Heart left ventricle (tissue), 16 donors: ENCODE measurements around the gene CD99L2. TPM values are rescaled to one million over a fixed set of nuclear protein-coding genes. Genes with fewer than 3 reads are reported as not detected.

ENCODE experiments used
- ATAC-seq, 4 donors: fragments of 200-7000 bp; cut with Tn5 transposase; one replicate each; pipeline ENCODE4 v1.9.1; 2020 to 2022; ENCODE audit warnings: moderate library complexity in 4 of 4, mild to moderate bottlenecking in 3 of 4, moderate number of reproducible peaks in 1 of 4
- DNase-seq, 5 donors: peaks; one replicate each; pipeline ENCODE4 v3.0.0-alpha.2; 2020
- H3K27ac ChIP-seq, 12 donors: fragments of 200-600 bp; sonication (generic) in 4 of 12; one replicate each; pipeline versions ENCODE4 v1.5.0 to v1.8.0; 2016 to 2022; ENCODE audit warnings: mild to moderate bottlenecking in 2 of 12
- H3K27me3 ChIP-seq, 9 donors: fragments of 200-600 bp; sonication (generic) in 2 of 9; one replicate each; pipeline versions ENCODE4 v1.5.1 to v1.8.0; 2016 to 2022; ENCODE audit warnings: mild to moderate bottlenecking in 3 of 9
- H3K36me3 ChIP-seq, 9 donors: fragments of 200-600 bp; sonication (generic) in 2 of 9; one replicate each; pipeline versions ENCODE4 v1.5.0 to v1.8.0; 2018 to 2022; ENCODE audit warnings: mild to moderate bottlenecking in 2 of 9
- H3K4me1 ChIP-seq, 12 donors: fragments of 200-600 bp; sonication (generic) in 4 of 12; one replicate each; pipeline versions ENCODE4 v1.5.0 to v1.8.0; 2016 to 2022; ENCODE audit warnings: mild to moderate bottlenecking in 3 of 12
- H3K4me3 ChIP-seq, 12 donors: fragments of 200-600 bp; sonication (generic) in 4 of 12; one replicate each; pipeline versions ENCODE4 v1.5.0 to v1.8.0; 2017 to 2022; ENCODE audit warnings: mild to moderate bottlenecking in 9 of 12, moderate library complexity in 4 of 12
- H3K9me3 ChIP-seq, 12 donors: fragments of 200-600 bp; sonication (generic) in 4 of 12; one replicate each; pipeline versions ENCODE4 v1.5.0 to v1.8.0; 2016 to 2022; ENCODE audit warnings: mild to moderate bottlenecking in 1 of 12
- POLR2A ChIP-seq, 2 donors: fragments of 450-650 bp; IDR thresholded peaks; one replicate each; pipeline ENCODE4 v1.6.1; 2017; ENCODE audit warnings: antibody characterized with exemption in 2 of 2, mild to moderate bottlenecking in 2 of 2, moderate library complexity in 2 of 2
- WGBS, 4 donors: extraction: QIAGEN DNeasy Blood & Tissue Kit in 2 of 4; methylation state at CpG; one replicate each; pipeline versions ENCODE4 v1.1.5 to v1.1.7; 2013 to 2018; 5-methylcytosine and 5-hydroxymethylcytosine counted together
- intact Hi-C, 10 donors: fragments of 100-400 bp; cut with DNase I; formaldehyde crosslinking; loops; one replicate each; pipeline versions ENCODE4 v1.11.1 to v1.14.2; 2022
- polyA plus RNA-seq, 2 donors: library from polyadenylated mRNA; stranded (reverse); fragments of 200-250 nt; gene quantifications; one replicate each; pipeline ENCODE4 v1.2.3, GENCODE V29; 2013
- total RNA-seq, 9 donors: library from RNA; depleted of rRNA in 2 of 9; stranded (reverse); fragments of >200 nt in 2 of 9; fragmentation: NEBNext Ultra II Directional in 3 of 9; extraction: Animal tissue kit (Norgen Biotek cat#: 25700) in 3 of 9; gene quantifications; one replicate each; pipeline versions ENCODE4 v1.1.0 to v1.2.4, GENCODE V29; 2016 to 2023
- TF ChIP-seq, protein P1 (sequence below), 12 donors: fragments of 200-600 bp; sonication (generic) in 4 of 12; IDR thresholded peaks; one replicate each; pipeline versions ENCODE4 v1.5.0 to v1.8.0; 2018 to 2022; ENCODE audit warnings: antibody characterized with exemption in 12 of 12, mild to moderate bottlenecking in 5 of 12
- donor health status: ischemic (EF 13 %, LVEDD 7.1; RV severe dilation, severe dysfunction).
- donor health status: healthy with polysubstance abuse.
- donor health status: DM: no; HTN: yes; CAD: no.
- donor health status: DM: no; HTN: no; CAD: no.
- donor health status: ischemic (EF 25% LVEDD 6.9; RV normal size, moderate dysfunction).
- donor health status: ischemic (EF 25% LVEDD 5.7; RV mildly dilated, moderate dysfunction).
- donor health status: healthy.
- donor health status: DM: yes; HTN: yes; CAD: no.
- donor health status: ischemic (EF 35%, LVEDD 5.7; RV mildly dilated, moderate dysfunction).
- donor health status: nonischemic (EF 11% LVEDD 7.7; RV severe dilation, severe dysfunction).
- donor health status: DM: yes; HTN: yes; CAD: no.
- donor health status: PGD.
- donor health status: ischemic (EF 29% LVEDD 5.4; RV normal size, mild dysfunction).
- donor health status: nonischemic (EF 23%, LVEDD 6.1; RV moderate dilation, normal function).

The CD99L2 gene
- total and polyA plus RNA-seq, 11 donors = 51.9 to 115 (median 82.1) TPM

DNA sequence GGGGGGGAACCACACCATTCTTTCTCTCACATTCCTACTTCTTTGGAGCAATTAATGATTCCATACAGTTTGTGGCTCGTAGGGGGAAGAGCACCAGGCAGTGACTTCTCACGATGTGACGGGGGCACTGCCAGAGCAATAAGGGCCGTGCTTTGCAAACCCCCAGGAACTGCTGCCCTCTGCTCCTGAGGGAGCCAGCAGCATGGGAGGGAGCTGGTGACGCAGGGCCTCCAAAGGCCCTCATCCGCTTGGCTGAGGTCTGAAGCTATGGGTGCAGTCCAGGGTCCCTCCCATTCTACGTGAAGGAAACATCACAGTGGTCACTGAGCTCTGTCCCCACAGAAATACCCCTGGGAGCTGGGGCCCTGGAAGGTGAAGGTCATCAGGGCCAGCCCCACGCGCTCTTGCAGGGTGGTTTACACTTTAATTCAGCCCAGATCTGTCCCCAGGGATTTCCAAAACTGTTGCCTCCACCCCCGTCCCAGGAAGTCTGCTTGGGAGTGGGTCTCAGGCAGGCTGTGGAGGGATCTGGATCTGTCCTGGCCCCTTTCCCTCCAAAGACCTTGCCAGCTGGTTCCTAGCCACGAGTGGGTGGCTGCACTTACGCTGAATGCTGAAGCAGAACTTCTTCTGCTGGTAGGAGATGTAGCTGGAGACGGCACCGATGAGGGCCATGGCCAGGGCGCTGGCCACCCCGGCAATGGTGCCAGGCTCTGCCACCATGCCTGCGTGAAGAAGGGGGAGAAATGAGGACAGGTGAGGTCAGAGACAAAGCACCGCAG is 122.7 kb downstream of the CD99L2 start:
- H3K36me3 ChIP-seq = peaks cover 0 to 9% (median 2%) of the 10 kb centered on the region in 9 donors
- 79 to 82% (median 80%) methylated on average over 16 to 18 of the region's 18 CpGs for whole genome bisulfite sequencing, 4 donors
- DNase-seq (no peak), ATAC-seq (no peak)
- TF ChIP-seq, protein P1, sequence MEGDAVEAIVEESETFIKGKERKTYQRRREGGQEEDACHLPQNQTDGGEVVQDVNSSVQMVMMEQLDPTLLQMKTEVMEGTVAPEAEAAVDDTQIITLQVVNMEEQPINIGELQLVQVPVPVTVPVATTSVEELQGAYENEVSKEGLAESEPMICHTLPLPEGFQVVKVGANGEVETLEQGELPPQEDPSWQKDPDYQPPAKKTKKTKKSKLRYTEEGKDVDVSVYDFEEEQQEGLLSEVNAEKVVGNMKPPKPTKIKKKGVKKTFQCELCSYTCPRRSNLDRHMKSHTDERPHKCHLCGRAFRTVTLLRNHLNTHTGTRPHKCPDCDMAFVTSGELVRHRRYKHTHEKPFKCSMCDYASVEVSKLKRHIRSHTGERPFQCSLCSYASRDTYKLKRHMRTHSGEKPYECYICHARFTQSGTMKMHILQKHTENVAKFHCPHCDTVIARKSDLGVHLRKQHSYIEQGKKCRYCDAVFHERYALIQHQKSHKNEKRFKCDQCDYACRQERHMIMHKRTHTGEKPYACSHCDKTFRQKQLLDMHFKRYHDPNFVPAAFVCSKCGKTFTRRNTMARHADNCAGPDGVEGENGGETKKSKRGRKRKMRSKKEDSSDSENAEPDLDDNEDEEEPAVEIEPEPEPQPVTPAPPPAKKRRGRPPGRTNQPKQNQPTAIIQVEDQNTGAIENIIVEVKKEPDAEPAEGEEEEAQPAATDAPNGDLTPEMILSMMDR (IDR thresholded peaks at IDR 0.05) = no peak
- TF ChIP-seq POLR2A (IDR thresholded peaks at IDR 0.05) = no peak
- no peak overlapping the region for H3K4me3 ChIP-seq
- no peaks in the 10 kb centered on the region for H3K27me3 ChIP-seq
- H3K4me1 ChIP-seq = no peaks in the 10 kb centered on the region
- no peak overlapping the region for H3K27ac ChIP-seq
- intact Hi-C loops = loop anchor here in 6 of 10 donors (10.0 kb wide), 3 partner anchors 129 to 229 kb away; partner anchors contain the start of gene HMGB3 (in 1 of the 6)
- no peaks in the 10 kb centered on the region for H3K9me3 ChIP-seq

DNA sequence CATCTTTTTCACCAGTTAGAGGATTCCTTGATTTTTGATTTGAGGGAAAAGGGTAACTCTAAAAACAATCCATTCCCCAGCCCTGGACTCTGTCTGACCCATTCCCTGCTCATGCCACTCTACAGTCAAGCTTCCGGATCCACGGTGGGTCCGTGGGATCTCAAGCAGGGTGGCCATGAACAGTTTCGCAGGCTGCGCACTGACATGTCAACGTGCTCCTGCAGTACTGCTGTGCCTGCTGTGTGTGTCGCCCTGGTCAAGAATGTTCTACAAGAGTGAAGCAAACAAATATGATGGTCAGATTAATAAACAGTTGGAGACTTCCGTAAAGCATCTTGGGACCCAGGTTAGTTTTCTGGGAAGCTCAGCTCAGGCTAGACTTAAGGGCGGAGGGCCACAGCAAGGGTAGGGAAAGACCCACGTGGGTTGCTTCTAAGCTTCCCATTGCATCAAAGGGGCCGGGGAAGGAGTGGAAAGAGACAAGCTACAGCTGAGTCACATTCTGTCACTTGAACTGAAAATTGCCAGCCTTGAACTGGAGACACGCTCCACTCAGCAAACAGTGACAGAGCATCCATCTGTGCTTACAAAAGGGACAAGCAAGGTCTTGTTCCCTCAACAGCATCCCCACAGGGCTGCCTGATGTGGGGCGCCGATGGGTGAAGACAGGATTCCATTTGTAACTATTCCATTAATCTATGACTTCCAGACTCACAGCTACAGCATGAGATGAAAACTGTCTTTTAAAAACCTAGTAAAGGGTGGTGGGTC is 123.5 kb downstream of the CD99L2 start:
- intact Hi-C loops = loop anchor here in 8 of 10 donors (5.0 to 10.0 kb wide), 6 partner anchors 122 to 230 kb away; partner anchors contain the start of genes HMGB3 (in 2 of the 8) and CD99L2 (in 1 of the 8)
- Histone ChIP-seq H3K4me3 (no peak overlapping the region), H3K4me1 (no peaks in the 10 kb centered on the region), H3K27ac (no peak overlapping the region), H3K27me3 (no peaks in the 10 kb centered on the region), H3K9me3 (no peaks in the 10 kb centered on the region), H3K36me3 (peaks cover 0 to 9% (median 6%) of the 10 kb centered on the region in 9 donors)
- TF ChIP-seq, protein P1 (IDR thresholded peaks at IDR 0.05) = no peak
- TF ChIP-seq POLR2A (IDR thresholded peaks at IDR 0.05) = no peak
- 88 to 96% (median 91%) methylated on average over 13 to 14 of the region's 14 CpGs for WGBS, 4 donors
- DNase-seq = no peak
- no peak for ATAC-seq

DNA sequence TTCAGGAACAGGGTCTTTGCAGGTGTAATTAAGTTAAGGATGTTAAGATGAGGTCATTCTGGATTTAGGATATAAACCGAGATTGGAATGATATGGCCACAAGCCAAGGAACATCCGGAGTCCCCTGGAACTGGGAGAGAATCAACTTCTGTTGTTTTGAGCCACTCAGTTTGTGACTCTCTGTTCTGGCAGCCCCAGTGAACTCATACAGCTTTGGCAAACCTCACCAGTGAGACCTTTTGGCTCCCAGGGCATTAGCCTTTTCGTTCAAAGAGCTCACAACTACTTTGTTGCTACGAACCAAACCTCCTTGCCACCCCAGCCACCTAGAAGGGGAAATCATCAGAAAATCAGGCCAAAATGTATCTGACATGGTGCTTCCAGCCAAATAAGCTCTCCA is 124.8 kb downstream of the CD99L2 start:
- no peak for TF ChIP-seq POLR2A (IDR thresholded peaks at IDR 0.05)
- TF ChIP-seq, protein P1 (IDR thresholded peaks at IDR 0.05) = no peak
- no peak overlapping the region for H3K27ac ChIP-seq
- no peaks in the 10 kb centered on the region for H3K27me3 ChIP-seq
- no peak overlapping the region for H3K4me3 ChIP-seq
- intact Hi-C loops = loop anchor here in 9 of 10 donors (2.0 to 10.0 kb wide), 7 partner anchors 124 to 309 kb away; partner anchors contain the start of genes HMGB3 (in 2 of the 9) and CD99L2 (in 1 of the 9)
- H3K9me3 ChIP-seq = no peaks in the 10 kb centered on the region
- DNase-seq (no peak), ATAC-seq (no peak)
- peaks cover 0 to 14% (median 6%) of the 10 kb centered on the region in 9 donors for H3K36me3 ChIP-seq
- H3K4me1 ChIP-seq = no peaks in the 10 kb centered on the region
- WGBS, 4 donors = 41 to 64% (median 59%) methylated on average over 4 of the region's 4 CpGs

DNA sequence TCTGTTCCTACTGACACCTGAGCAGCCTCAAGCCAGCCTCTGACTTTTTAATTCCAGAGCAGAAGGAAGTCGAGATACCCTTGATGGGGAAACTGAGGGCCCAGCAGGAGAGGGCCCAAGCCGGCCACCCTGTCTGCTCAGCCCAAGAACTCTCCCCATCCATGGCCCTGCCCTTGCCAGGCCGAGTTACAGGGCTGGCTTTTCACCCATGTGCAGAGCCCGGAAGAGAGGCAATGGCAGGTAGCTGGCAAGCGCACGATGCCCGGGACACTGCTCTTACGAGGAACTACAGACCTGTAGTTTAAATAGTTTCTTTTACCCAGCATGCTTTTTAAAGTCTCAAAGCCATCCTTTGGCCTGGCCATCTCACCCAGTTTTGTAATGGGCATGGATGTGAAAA is 125.4 kb downstream of the CD99L2 start:
- H3K9me3 ChIP-seq = no peaks in the 10 kb centered on the region
- DNase-seq (no peak), ATAC-seq (no peak)
- H3K27me3 ChIP-seq = no peaks in the 10 kb centered on the region
- WGBS, 4 donors = 85 to 94% (median 91%) methylated on average over 8 of the region's 8 CpGs
- intact Hi-C loops = loop anchor here in 9 of 10 donors (2.0 to 10.0 kb wide), 7 partner anchors 124 to 310 kb away; partner anchors contain the start of genes HMGB3 (in 2 of the 9) and CD99L2 (in 1 of the 9)
- H3K4me1 ChIP-seq = no peaks in the 10 kb centered on the region
- H3K4me3 ChIP-seq = no peak overlapping the region
- no peak for TF ChIP-seq POLR2A (IDR thresholded peaks at IDR 0.05)
- TF ChIP-seq, protein P1 (IDR thresholded peaks at IDR 0.05) = no peak
- H3K27ac ChIP-seq = no peak overlapping the region
- H3K36me3 ChIP-seq = peaks cover 0 to 14% (median 6%) of the 10 kb centered on the region in 9 donors
